ENCODE measurements around the gene DIO2. TPM values are rescaled to one million over a fixed set of nuclear protein-coding genes. Genes with fewer than 3 reads are reported as not detected.

DIO2 gene
- total and polyA plus RNA-seq, 2 of the 4 experiments (the other 2 are of a cell fraction): 12.8 to 24.2 TPM

DNA sequence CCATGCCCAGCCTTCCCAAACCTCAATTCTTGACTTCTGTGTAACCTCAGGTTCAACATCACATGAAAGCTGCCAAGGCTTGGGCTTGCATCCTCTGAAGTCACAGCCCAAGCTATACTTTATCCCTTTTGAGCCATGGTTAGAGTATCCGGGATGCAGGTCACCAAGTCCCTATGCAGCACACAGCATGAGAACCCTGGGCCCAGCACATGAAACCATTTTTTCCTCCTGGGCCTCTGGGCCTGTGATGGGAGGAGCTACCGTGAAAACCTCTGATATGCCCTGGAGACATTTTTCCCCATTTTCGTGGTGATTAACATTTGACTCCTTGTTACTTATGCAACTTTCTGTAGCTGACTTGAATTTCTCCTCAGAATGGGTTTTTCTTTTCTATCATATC, 25.8 kb upstream of the DIO2 start:
- DNase-seq: no peak
- Histone ChIP-seq H4K5ac (ENCODE audit: low read depth, low read length) (no peak overlapping the region), H2BK120ac (ENCODE audit: low read depth, low read length) (no peak overlapping the region), H3K18ac (ENCODE audit: low read depth, low read length) (no peak overlapping the region), H4K20me1 (ENCODE audit: insufficient read depth, low read length) (no peaks in the 10 kb centered on the region), H3K9me1 (ENCODE audit: insufficient read depth, low read length) (no peaks in the 10 kb centered on the region), H3K79me1 (ENCODE audit: low read depth in 1 of 2, low read length in 2 of 2) (no peaks in the 10 kb centered on the region), H2BK15ac (ENCODE audit: low read depth, low read length) (no peak overlapping the region), H3K27me3 (ENCODE audit: control insufficient read depth, insufficient read depth, low read length) (no peaks in the 10 kb centered on the region), H3K4me3 (ENCODE audit: insufficient read depth, low read depth, low read length) (no peak overlapping the region), H3K4me2 (ENCODE audit: low read depth, low read length) (no peak overlapping the region), H4K91ac (ENCODE audit: insufficient read depth, low read depth, low read length) (no peak overlapping the region), H2AFZ (replicated peaks; ENCODE audit: low read length, poor library complexity) (no peak overlapping the region), H4K8ac (ENCODE audit: low read depth in 2 of 2, low read length in 2 of 2) (no peak overlapping the region), H3K27ac (ENCODE audit: insufficient read depth, low read length) (no peak overlapping the region), H2AK5ac (ENCODE audit: low read depth, low read length) (no peak overlapping the region), H3K36me3 (ENCODE audit: control insufficient read depth, insufficient read depth, low read length) (no peaks in the 10 kb centered on the region), H3K56ac (ENCODE audit: extremely low read depth, insufficient read depth, low read length) (no peak overlapping the region), H3K4ac (ENCODE audit: low read depth, low read length) (no peak overlapping the region), H3K4me1 (ENCODE audit: control insufficient read depth, insufficient read depth, low read length) (no peaks in the 10 kb centered on the region), H3K9me3 (ENCODE audit: control insufficient read depth, insufficient read depth, low read length) (peaks cover 11% of the 10 kb centered on the region), H2BK5ac (ENCODE audit: low read depth, low read length, poor library complexity, severe bottlenecking) (no peak overlapping the region), H3K14ac (replicated peaks; ENCODE audit: low read depth, low read length) (no peak overlapping the region), H3K9ac (ENCODE audit: low read depth, low read length) (no peak overlapping the region), H2AK9ac (replicated peaks; ENCODE audit: low read depth, low read length, poor library complexity) (no peak overlapping the region), H2BK20ac (ENCODE audit: low read depth, low read length) (no peak overlapping the region), H3K23ac (ENCODE audit: low read depth, low read length) (no peak overlapping the region)
- BruUV-seq (replicated peaks): no TSS peak
- no peak for ATAC-seq (ENCODE audit: low read depth)
- in situ Hi-C loops (cut with MboI; ENCODE audit: low sequenced_read_pairs): no loop called here
- intact Hi-C loops (cut with micrococcal nuclease): no loop called here
- POLR2A ChIA-PET (ENCODE audit: unreplicated experiment): no interaction called here
- CTCF ChIA-PET: no interaction called here
- WGBS, 2 experiments (ENCODE audit: extremely low coverage in 2 of 2, insufficient read length in 1 of 2): 59% methylated on average over 3 of the region's 3 CpGs; no CpG with 5 or more reads in 1 of the 2 experiments
- dilution Hi-C loops (cut with HindIII; ENCODE audit: low sequenced_read_pairs, unreplicated experiment): no loop called here
- TF ChIP-seq CHD1 (IDR thresholded peaks at IDR 0.05; ENCODE audit: low read depth, low read length) (no peak), CEBPB (IDR thresholded peaks at IDR 0.05; ENCODE audit: low read depth, low read length) (no peak), RCOR1 (IDR thresholded peaks at IDR 0.05; ENCODE audit: insufficient replicate concordance, low read length) (no peak), MAZ (IDR thresholded peaks at IDR 0.05; ENCODE audit: borderline replicate concordance, low read depth, low read length) (no peak), BHLHE40 (IDR thresholded peaks at IDR 0.05; ENCODE audit: low read depth, low read length) (no peak), FOS (IDR thresholded peaks at IDR 0.05; ENCODE audit: low read depth, low read length) (no peak)
- TF ChIP-seq, protein P1, sequence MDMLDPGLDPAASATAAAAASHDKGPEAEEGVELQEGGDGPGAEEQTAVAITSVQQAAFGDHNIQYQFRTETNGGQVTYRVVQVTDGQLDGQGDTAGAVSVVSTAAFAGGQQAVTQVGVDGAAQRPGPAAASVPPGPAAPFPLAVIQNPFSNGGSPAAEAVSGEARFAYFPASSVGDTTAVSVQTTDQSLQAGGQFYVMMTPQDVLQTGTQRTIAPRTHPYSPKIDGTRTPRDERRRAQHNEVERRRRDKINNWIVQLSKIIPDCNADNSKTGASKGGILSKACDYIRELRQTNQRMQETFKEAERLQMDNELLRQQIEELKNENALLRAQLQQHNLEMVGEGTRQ (IDR thresholded peaks at IDR 0.05; ENCODE audit: low read depth, low read length): no peak
- TF ChIP-seq, protein P2, sequence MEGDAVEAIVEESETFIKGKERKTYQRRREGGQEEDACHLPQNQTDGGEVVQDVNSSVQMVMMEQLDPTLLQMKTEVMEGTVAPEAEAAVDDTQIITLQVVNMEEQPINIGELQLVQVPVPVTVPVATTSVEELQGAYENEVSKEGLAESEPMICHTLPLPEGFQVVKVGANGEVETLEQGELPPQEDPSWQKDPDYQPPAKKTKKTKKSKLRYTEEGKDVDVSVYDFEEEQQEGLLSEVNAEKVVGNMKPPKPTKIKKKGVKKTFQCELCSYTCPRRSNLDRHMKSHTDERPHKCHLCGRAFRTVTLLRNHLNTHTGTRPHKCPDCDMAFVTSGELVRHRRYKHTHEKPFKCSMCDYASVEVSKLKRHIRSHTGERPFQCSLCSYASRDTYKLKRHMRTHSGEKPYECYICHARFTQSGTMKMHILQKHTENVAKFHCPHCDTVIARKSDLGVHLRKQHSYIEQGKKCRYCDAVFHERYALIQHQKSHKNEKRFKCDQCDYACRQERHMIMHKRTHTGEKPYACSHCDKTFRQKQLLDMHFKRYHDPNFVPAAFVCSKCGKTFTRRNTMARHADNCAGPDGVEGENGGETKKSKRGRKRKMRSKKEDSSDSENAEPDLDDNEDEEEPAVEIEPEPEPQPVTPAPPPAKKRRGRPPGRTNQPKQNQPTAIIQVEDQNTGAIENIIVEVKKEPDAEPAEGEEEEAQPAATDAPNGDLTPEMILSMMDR (conservative IDR thresholded peaks at IDR 0.05; ENCODE audit: low read depth, low read length): no peak
